HCT116 (cell line): Measurements from ENCODE around the gene GIT2. TPM values are rescaled to one million over a fixed set of nuclear protein-coding genes. Genes with fewer than 3 reads are reported as not detected.

Experiments used
- total RNA-seq: library from RNA; stranded (reverse); gene quantifications from one replicate; pipeline ENCODE4 v1.2.1, GENCODE V29; 2021; ENCODE audit not compliant: unreplicated experiment

Gene GIT2
- total RNA-seq, 1 experiment from 2014 or later: 21.5 TPM

Other genes with a start within 250 kb of the GIT2 start
- gene TRPV4, start 163.0 kb downstream of the GIT2 start, total RNA-seq: 0.54 TPM
- gene GLTP, start 115.8 kb downstream of the GIT2 start, total RNA-seq: 26.6 TPM
- gene TCHP, start 96.1 kb downstream of the GIT2 start, total RNA-seq: 17.3 TPM
- gene ANKRD13A, start 3.1 kb upstream of the GIT2 start, total RNA-seq: 19.9 TPM
- 10.1 TPM for gene C12orf76, start 52.2 kb upstream of the GIT2 start, total RNA-seq
- 9.0 TPM for gene IFT81, start 128.0 kb upstream of the GIT2 start, total RNA-seq